ENCODE measurements around the gene PHACTR3.

DNA sequence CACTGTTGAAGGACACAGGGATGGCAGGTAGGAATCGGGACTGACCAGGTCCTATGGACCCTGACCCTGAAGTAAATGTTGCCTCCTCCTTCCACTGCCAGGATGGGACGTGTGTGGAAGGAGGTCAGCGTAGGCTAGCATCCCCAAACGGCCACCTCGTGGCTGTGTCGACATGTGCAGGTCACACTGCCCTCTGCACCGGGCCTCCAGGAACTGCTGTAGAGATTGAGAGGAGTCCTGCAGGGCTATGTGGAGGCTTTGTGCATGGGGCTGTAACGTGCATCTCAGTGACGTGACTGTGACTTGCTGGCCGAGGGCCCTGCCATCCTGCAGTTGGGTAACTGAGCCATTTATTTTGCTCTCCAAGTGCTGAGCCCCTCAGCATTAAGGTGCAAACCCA lies 149.5 kb downstream of the PHACTR3 start:
- TF ChIP-seq SIN3A (IDR thresholded peaks at IDR 0.05; ENCODE audit: borderline replicate concordance, insufficient read depth, low read depth, low read length) (no peak), TCF7L2 (IDR thresholded peaks at IDR 0.05; ENCODE audit: low read depth, low read length) (no peak)
- TF ChIP-seq, protein P1, sequence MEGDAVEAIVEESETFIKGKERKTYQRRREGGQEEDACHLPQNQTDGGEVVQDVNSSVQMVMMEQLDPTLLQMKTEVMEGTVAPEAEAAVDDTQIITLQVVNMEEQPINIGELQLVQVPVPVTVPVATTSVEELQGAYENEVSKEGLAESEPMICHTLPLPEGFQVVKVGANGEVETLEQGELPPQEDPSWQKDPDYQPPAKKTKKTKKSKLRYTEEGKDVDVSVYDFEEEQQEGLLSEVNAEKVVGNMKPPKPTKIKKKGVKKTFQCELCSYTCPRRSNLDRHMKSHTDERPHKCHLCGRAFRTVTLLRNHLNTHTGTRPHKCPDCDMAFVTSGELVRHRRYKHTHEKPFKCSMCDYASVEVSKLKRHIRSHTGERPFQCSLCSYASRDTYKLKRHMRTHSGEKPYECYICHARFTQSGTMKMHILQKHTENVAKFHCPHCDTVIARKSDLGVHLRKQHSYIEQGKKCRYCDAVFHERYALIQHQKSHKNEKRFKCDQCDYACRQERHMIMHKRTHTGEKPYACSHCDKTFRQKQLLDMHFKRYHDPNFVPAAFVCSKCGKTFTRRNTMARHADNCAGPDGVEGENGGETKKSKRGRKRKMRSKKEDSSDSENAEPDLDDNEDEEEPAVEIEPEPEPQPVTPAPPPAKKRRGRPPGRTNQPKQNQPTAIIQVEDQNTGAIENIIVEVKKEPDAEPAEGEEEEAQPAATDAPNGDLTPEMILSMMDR (IDR thresholded peaks at IDR 0.05) = no peak
- TF ChIP-seq, protein P2, sequence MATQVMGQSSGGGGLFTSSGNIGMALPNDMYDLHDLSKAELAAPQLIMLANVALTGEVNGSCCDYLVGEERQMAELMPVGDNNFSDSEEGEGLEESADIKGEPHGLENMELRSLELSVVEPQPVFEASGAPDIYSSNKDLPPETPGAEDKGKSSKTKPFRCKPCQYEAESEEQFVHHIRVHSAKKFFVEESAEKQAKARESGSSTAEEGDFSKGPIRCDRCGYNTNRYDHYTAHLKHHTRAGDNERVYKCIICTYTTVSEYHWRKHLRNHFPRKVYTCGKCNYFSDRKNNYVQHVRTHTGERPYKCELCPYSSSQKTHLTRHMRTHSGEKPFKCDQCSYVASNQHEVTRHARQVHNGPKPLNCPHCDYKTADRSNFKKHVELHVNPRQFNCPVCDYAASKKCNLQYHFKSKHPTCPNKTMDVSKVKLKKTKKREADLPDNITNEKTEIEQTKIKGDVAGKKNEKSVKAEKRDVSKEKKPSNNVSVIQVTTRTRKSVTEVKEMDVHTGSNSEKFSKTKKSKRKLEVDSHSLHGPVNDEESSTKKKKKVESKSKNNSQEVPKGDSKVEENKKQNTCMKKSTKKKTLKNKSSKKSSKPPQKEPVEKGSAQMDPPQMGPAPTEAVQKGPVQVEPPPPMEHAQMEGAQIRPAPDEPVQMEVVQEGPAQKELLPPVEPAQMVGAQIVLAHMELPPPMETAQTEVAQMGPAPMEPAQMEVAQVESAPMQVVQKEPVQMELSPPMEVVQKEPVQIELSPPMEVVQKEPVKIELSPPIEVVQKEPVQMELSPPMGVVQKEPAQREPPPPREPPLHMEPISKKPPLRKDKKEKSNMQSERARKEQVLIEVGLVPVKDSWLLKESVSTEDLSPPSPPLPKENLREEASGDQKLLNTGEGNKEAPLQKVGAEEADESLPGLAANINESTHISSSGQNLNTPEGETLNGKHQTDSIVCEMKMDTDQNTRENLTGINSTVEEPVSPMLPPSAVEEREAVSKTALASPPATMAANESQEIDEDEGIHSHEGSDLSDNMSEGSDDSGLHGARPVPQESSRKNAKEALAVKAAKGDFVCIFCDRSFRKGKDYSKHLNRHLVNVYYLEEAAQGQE (IDR thresholded peaks at IDR 0.05; ENCODE audit: insufficient read depth in 1 of 2, low read depth in 2 of 2, low read length in 1 of 2) = no peak
